ENCODE data around the gene CD300LG.

CD300LG gene

DNA sequence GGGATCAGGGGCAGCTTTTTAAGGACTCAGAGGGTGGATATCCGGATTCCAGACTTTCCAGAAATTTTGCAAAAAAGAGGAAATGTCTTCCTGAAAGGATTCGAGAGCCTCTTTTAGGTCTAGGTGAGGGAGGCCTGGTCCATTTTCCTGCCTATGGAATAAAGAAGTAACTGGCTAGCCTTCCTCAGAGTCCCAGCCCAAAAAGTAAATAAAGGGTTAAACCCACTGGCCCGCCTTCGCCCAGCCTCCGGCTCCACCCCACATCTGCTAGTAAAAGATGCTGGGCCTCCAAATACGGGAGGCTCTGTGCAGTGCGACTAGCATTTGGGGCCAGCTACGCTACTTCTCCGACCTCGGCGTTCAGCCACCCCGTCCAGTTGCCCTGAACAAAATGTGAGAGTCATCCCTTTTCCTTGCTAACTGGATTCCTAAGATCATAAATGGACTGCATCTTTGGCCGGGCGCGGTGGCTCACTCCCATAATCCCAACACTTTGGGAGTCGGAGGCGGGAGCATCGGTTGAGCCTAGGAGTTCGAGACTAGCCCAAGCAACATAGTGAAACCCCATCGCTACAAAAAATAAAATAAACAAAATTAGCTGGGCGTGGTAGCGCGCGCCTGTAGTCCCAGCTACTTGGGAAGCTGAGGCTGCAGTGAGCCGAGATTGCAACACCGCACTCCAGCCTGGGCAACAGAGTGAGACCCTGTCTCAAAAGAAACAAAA is 61.2 kb downstream of the CD300LG start:
- no peak for DNase-seq

DNA sequence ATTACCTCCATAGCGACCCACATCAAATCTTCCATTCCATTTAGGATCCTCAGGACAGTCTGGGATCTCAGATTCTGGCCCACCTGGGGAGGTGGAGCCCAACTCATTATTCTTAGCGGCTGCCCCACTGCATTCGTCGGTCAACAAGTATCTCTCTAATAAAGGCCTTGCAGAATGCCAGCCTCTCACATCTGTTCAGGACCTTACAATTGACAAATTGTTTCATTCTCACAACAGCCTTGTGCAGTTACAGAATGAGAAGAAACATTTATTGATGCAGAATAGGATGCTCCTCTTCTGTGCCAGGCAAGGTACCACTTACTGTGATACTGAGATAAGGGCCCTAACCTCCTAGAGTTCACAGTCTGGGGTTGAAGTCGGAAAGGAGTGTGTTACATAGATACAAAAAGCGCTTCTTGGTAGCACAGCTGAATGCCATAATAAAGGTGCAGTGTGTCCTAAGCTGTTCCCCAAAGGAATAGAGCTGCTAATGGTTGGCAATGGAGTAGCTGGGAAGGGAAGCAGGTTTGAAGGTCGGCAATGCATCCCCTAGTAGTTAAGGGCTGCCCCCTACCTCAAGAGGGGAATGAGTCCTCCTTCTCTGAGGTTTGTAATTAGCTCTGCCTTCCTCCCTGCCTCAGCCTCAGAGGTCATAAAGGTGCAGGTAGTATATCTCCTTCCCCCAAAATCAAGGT is 62.7 kb downstream of the CD300LG start:
- DNase-seq: no peak

DNA sequence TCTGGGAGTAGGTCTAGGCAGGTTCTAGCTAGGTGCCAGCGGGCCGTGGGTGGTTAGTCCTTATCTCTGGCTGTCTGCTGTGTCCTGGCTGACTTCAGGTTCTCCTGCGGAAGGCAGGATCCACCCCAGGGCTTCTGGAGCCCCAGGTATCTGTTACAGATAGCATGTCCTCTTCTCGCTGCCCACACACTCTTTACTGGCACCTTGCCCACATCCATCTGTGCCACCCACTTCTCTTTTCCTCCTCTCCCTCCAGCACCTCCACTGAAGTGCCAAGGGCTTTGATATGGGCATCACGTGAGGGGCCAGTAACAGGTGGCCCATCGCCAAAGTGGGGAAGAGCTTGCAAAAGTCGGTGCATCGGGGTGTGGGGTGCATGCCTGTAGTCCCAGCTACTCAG is 64.9 kb downstream of the CD300LG start:
- no peak for DNase-seq

DNA sequence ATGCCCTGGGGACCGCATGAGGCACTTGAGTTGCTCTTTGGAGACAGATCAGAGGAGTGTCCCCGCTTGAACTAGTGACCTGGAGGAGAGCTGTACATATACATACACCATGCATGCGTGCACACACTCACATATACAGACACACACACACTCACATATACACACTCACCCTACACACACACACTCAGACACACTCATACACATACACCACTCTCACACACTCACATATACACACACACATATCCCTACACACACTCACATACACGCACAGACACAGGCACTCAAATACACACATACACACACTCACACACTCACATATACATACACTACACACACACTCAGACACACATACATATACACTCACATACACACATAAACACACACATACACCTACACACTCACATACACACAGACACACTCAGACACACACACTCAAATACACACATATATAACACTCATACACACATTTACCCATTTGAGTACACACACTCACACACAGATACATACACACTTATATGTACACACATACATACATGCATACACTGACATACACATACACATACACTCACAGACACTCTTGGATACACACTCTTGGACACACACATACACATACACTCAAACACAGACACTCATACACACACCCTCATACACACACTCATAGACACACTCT is 65.8 kb downstream of the CD300LG start:
- DNase-seq: no peak
